ENCODE measurements around the gene VSX1.

Gene VSX1

GRCh38 chr20:25036331-25036936 is 45.5 kb downstream of the VSX1 start:
- Histone ChIP-seq H3K4me1 (peaks cover 91% of the 10 kb centered on the region), H3K4me3 (peak overlapping the region; percentile 59), H3K36me3 (peaks cover 17% of the 10 kb centered on the region), H3K27ac (peak overlapping the region; percentile 96), H3K9me3 (no peaks in the 10 kb centered on the region), H4K20me1 (no peaks in the 10 kb centered on the region), H3K27me3 (no peaks in the 10 kb centered on the region), H3K9ac (peak overlapping the region; percentile 83), H3K4me2 (peak overlapping the region; percentile 88)
- no peak for TF ChIP-seq Cebpa-rat (IDR thresholded peaks at IDR 0.05)

DNA sequence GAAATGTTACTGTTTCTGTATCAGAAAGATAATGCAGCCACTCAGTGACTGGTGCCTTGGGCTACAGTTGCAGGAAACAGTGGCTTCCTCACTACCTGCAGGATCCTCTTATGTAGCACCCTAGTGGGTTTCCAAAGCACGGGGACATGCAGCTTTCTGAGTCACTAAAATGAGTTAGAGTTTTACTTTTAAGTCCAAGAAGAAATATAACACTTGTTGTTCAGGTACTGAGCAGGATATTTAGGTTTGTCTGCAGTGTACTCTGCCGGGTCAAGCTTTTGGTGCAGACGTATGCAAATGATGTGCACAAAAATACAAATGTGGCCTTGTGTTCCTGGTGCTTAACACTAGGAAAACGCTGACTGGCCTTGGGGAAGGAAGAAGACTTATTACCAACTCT is 46.0 kb downstream of the VSX1 start:
- Histone ChIP-seq H3K9ac (peak overlapping the region; percentile 83), H3K36me3 (peaks cover 22% of the 10 kb centered on the region), H3K27ac (peak overlapping the region; percentile 96), H3K4me1 (peaks cover 86% of the 10 kb centered on the region), H3K9me3 (no peaks in the 10 kb centered on the region), H3K4me2 (peak overlapping the region; percentile 88), H3K4me3 (peak overlapping the region; percentile 59), H3K27me3 (no peaks in the 10 kb centered on the region), H4K20me1 (no peaks in the 10 kb centered on the region)
- TF ChIP-seq Cebpa-rat (IDR thresholded peaks at IDR 0.05): no peak

- no peak overlapping the region for H3K4me3 ChIP-seq
- no peaks in the 10 kb centered on the region for H3K27me3 ChIP-seq
- peak overlapping the region; percentile 88 for H3K4me2 ChIP-seq
- H4K20me1 ChIP-seq: no peaks in the 10 kb centered on the region
- H3K27ac ChIP-seq: peak overlapping the region; percentile 57
- H3K36me3 ChIP-seq: peaks cover 40% of the 10 kb centered on the region
- peaks cover 66% of the 10 kb centered on the region for H3K4me1 ChIP-seq
- no peak overlapping the region for H3K9ac ChIP-seq
- H3K9me3 ChIP-seq: no peaks in the 10 kb centered on the region
- no peak for TF ChIP-seq Cebpa-rat (IDR thresholded peaks at IDR 0.05)
Observed at GRCh38 chr20:25033924-25034300, 48.0 kb downstream of the VSX1 start.

DNA sequence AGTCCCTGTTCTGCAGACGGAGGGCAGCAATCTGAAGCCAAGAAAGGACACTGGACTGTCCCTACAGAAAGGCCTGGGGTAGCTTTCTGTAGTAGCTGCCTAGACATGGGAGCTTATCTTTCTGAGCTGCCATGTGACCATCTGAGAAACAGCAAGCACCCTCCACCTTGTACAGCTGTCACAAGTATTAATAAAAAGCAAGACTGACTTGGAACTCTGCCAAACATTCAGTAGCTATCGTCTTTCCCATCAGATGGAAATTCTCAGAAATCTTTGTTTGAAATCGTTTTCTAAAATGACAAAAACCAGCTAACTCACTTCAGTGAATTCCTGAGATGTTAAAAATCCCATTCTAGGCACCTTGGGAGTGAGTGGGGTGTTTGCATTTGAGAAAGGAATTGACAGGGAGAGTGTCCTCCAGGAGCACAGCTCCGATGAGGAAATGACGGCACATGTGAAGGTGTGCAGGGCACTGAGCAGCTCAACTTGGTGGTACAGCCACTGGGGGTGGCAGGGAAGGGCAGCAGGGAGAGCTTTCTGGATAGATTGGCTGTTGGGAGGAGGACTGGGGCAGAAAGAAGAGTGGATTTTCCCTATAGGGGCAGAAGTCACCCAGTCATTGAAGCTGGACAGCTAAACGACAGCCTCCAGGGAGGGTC is 48.5 kb downstream of the VSX1 start:
- TF ChIP-seq Cebpa-rat (IDR thresholded peaks at IDR 0.05): no peak
- no peaks in the 10 kb centered on the region for H3K9me3 ChIP-seq
- H4K20me1 ChIP-seq: no peaks in the 10 kb centered on the region
- H3K27ac ChIP-seq: peak overlapping the region; percentile 57
- peaks cover 61% of the 10 kb centered on the region for H3K4me1 ChIP-seq
- no peaks in the 10 kb centered on the region for H3K27me3 ChIP-seq
- H3K4me2 ChIP-seq: peak overlapping the region; percentile 88
- no peak overlapping the region for H3K9ac ChIP-seq
- H3K36me3 ChIP-seq: peaks cover 44% of the 10 kb centered on the region
- no peak overlapping the region for H3K4me3 ChIP-seq

DNA sequence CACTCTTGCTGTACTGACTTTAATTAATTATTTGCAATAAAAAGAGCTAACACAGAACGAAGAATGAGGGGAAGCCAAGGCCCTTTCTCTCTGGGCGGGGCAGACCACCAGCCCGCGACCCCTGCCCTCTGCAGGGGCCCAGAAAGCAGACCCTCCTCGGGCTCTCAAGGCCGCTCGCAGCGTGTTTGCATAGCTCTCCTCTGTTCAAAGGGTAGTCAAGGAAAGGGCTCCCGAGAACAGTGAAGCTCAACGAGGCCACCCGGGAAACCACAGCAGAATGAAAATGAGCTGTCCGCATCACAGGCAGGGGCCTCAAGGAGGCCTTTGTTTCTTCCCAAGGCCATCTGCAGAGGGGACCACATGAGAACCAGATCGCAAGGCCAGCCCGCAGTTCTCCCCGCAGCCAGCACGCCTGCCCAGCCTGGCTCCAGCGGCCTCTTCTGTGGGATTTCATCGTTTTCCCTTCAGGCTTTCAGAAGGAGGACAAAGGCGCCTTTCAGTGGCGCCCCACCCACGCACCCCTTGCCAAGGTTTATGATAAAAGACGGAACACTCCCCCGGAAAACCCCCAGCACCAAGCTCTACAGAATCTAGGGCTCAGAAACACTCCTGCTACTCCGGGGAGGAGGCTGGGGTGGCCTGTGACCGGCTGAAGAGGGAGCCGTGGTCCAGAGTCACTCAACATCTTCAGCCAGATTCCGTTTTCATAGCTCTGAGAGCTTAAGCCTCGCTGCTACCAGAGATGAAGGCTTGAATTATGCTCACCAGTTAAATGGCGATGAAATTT is 49.3 kb downstream of the VSX1 start:
- no peak for TF ChIP-seq Cebpa-rat (IDR thresholded peaks at IDR 0.05)
- H3K27ac ChIP-seq: peak overlapping the region; percentile 25; the same call in 1 of the 2 replicates

GRCh38 chr20:25032065-25032477 is 49.9 kb downstream of the VSX1 start:
- Histone ChIP-seq H4K20me1 (no peaks in the 10 kb centered on the region), H3K4me3 (no peak overlapping the region), H3K9me3 (no peaks in the 10 kb centered on the region), H3K27me3 (no peaks in the 10 kb centered on the region), H3K4me2 (no peak overlapping the region), H3K27ac (0 out of 2 replicates have a peak overlapping the region, but pooled peaks have one; percentile 25), H3K9ac (no peak overlapping the region), H3K4me1 (peaks cover 48% of the 10 kb centered on the region), H3K36me3 (peaks cover 48% of the 10 kb centered on the region)
- TF ChIP-seq Cebpa-rat (IDR thresholded peaks at IDR 0.05): no peak

More for the DNA sequence above, 49.3 kb downstream of the VSX1 start:
- Histone ChIP-seq H3K27me3 (no peaks in the 10 kb centered on the region), H4K20me1 (no peaks in the 10 kb centered on the region), H3K9ac (no peak overlapping the region), H3K4me1 (peaks cover 53% of the 10 kb centered on the region), H3K9me3 (no peaks in the 10 kb centered on the region), H3K4me2 (peak overlapping the region; percentile 88; the same call in 1 of the 2 replicates), H3K36me3 (peaks cover 47% of the 10 kb centered on the region), H3K4me3 (no peak overlapping the region)

DNA sequence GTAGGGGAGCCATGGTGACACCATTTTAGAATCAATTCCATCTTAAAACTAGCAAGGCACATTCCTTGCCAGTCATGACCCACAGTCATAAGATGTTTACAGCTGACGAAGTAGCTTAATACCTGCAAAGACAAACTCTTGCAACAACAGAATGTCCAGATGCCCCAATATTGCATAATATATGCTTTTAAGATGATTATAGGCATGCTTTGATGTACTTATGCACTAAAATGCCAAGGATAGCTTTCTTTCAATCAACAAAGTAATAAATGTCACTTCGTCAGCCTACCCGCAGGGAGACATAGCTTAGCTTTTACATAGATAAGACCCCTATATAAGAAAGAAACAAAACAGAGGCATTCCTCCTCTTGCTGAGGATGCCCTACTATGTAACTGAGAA is 50.7 kb downstream of the VSX1 start:
- no peak for TF ChIP-seq Cebpa-rat (IDR thresholded peaks at IDR 0.05)
- peaks cover 53% of the 10 kb centered on the region for H3K36me3 ChIP-seq

GRCh38 chr20:25030649-25031207 is 51.2 kb downstream of the VSX1 start:
- no peak for TF ChIP-seq Cebpa-rat (IDR thresholded peaks at IDR 0.05)
- no peak overlapping the region for H3K4me2 ChIP-seq
- no peaks in the 10 kb centered on the region for H3K9me3 ChIP-seq
- no peaks in the 10 kb centered on the region for H3K27me3 ChIP-seq
- no peaks in the 10 kb centered on the region for H4K20me1 ChIP-seq
- peaks cover 48% of the 10 kb centered on the region for H3K4me1 ChIP-seq
- no peak overlapping the region for H3K4me3 ChIP-seq
- no peak overlapping the region for H3K27ac ChIP-seq
- peaks cover 59% of the 10 kb centered on the region for H3K36me3 ChIP-seq
- H3K9ac ChIP-seq: no peak overlapping the region

More for the DNA sequence above, 50.7 kb downstream of the VSX1 start:
- no peak overlapping the region for H3K4me3 ChIP-seq
- no peaks in the 10 kb centered on the region for H3K27me3 ChIP-seq
- H3K4me2 ChIP-seq: no peak overlapping the region
- H3K9me3 ChIP-seq: no peaks in the 10 kb centered on the region
- H3K4me1 ChIP-seq: peaks cover 49% of the 10 kb centered on the region
- H4K20me1 ChIP-seq: no peaks in the 10 kb centered on the region
- H3K27ac ChIP-seq: no peak overlapping the region
- H3K9ac ChIP-seq: no peak overlapping the region

DNA sequence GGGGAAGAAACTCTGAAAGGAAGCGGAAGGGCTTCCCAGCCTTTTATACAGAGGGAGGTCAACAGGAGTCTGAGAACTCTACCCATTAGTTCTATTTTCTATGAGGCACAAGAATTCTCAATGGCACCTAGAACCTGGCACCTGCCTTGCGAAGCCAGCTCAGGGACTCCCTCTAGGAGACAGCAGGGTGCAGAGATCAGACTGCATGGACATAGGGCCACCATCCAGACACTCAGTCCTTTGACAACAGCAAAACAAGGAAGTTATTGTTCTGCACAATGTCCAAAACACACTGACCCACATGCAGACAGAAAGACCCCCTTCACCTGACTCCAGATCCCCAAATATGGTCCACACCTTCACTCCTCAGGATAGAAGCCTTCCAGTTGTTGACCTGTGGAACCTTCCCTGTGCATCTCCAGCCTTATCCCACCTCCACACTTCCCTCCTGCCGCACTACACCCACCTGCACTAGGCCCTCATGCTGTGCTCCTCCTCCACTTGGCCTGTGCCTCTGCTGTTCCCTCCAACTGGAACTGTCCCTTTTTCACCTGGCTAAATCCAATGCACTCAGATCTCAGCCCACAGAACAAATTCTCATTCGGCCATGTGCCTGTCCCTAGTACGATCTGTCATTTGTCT is 51.8 kb downstream of the VSX1 start:
- Histone ChIP-seq H3K4me2 (no peak overlapping the region), H3K36me3 (peaks cover 65% of the 10 kb centered on the region), H3K4me1 (peaks cover 42% of the 10 kb centered on the region), H3K27ac (no peak overlapping the region), H3K4me3 (no peak overlapping the region), H3K9ac (no peak overlapping the region), H3K9me3 (no peaks in the 10 kb centered on the region), H3K27me3 (no peaks in the 10 kb centered on the region), H4K20me1 (peaks cover 2% of the 10 kb centered on the region; the same call in 1 of the 2 replicates)
- TF ChIP-seq Cebpa-rat (IDR thresholded peaks at IDR 0.05): no peak
